ENCODE results near the gene OLFM2. TPM values are rescaled to one million over a fixed set of nuclear protein-coding genes. Genes with fewer than 3 reads are reported as not detected.

Gene OLFM2
- total and polyA plus RNA-seq, 9 of the 15 experiments (the other 6 are each of a cell fraction or from before 2014, with no cell fraction given) = 0.10 to 0.33 (median 0.23) TPM; not detected in 4

- in situ Hi-C loops (cut with MboI) (no loop called here), intact Hi-C loops (cut with micrococcal nuclease) (loop anchor here (10.0 kb wide), 1 partner anchor 286 kb away; the partner anchor contains the start of gene ZNF561)
- Histone ChIP-seq H2AFZ (ENCODE audit: low read depth, low read length) (no peak overlapping the region), H3K9me3 (replicated peaks; ENCODE audit: control insufficient read depth, insufficient read depth, low read depth, low read length) (no peaks in the 10 kb centered on the region), H3K27me3 (ENCODE audit: control insufficient read depth in 2 of 2, insufficient read depth in 2 of 2, low read length in 2 of 2) (peaks cover 18 to 52% of the 10 kb centered on the region in 2 experiments; a peak in 4 of 5 replicates), H4K20me1 (replicated peaks; ENCODE audit: control insufficient read depth, insufficient read depth, low read length) (peaks cover 4% of the 10 kb centered on the region; the same call in 1 of the 2 replicates), H3K27ac (ENCODE audit: extremely low read depth, low read depth, low read length) (no peak overlapping the region), H3K4me2 (ENCODE audit: insufficient read depth, low read length) (no peak overlapping the region), H3K36me3 (ENCODE audit: control insufficient read depth, insufficient read depth, low read length) (no peaks in the 10 kb centered on the region), H3K79me2 (ENCODE audit: control insufficient read depth, insufficient read depth, low read length) (no peaks in the 10 kb centered on the region), H3K9me1 (ENCODE audit: control insufficient read depth, insufficient read depth, low read length) (no peaks in the 10 kb centered on the region), H3K9ac (ENCODE audit: insufficient read depth in 1 of 2, low read depth in 2 of 2, low read length in 2 of 2) (no peak overlapping the region), H3K4me1 (replicated peaks in 1 of 2; ENCODE audit: control insufficient read depth in 2 of 2, insufficient read depth in 2 of 2, low read length in 2 of 2) (peaks cover 3 to 20% of the 10 kb centered on the region in 2 experiments; a peak in 4 of 5 replicates), H3K4me3 (no peak overlapping the region)
- 8% methylated on average over 1 of the region's 1 CpG for WGBS (ENCODE audit: insufficient coverage, low coverage, missing lambda C conversion rate)
- CTCF ChIA-PET (ENCODE audit: low intra/inter-chr PET ratio) = no interaction called here
- no TSS peak for BruUV-seq (replicated peaks)
- no peak for ATAC-seq
- no peak for FAIRE-seq
- POLR2A ChIA-PET = interaction anchor here (1.3 kb wide), 1 partner anchor 11 kb away, joined by 3 read pairs; no protein-coding TSS in a partner anchor
- no peak for DNase-seq (ENCODE audit: extremely low read depth in 1 of 4, low spot score in 3 of 4)
- no peak for TF ChIP-seq MEF2D (tag; conservative IDR thresholded peaks at IDR 0.05; ENCODE audit: low read depth)
- no peak for TF ChIP-seq ELF1 (tag; IDR thresholded peaks at IDR 0.05)
- no peak for TF ChIP-seq ZBTB17 (CRISPR knock-in tag; IDR thresholded peaks at IDR 0.05)
- no peak for TF ChIP-seq CREM (IDR thresholded peaks at IDR 0.05; ENCODE audit: low read depth)
- no peak for TF ChIP-seq MCM2 (IDR thresholded peaks at IDR 0.05; ENCODE audit: low read depth)
- no peak for TF ChIP-seq ZNF436 (CRISPR knock-in tag; IDR thresholded peaks at IDR 0.05)
- TF ChIP-seq KAT2B (IDR thresholded peaks at IDR 0.05; ENCODE audit: low read depth, low read length) = no peak
- no peak for TF ChIP-seq ZNF668 (CRISPR knock-in tag; IDR thresholded peaks at IDR 0.05)
- no peak for TF ChIP-seq THRAP3 (IDR thresholded peaks at IDR 0.05; ENCODE audit: borderline replicate concordance)
- TF ChIP-seq SMARCB1 (IDR thresholded peaks at IDR 0.05; ENCODE audit: insufficient read length, low read depth) = no peak
- TF ChIP-seq SP1 (CRISPR knock-in tag; IDR thresholded peaks at IDR 0.05) = no peak
- TF ChIP-seq TFAP4 (CRISPR knock-in tag; IDR thresholded peaks at IDR 0.05; ENCODE audit: borderline replicate concordance) = no peak
- no peak for TF ChIP-seq ZNF347 (CRISPR knock-in tag; IDR thresholded peaks at IDR 0.05; ENCODE audit: low read depth)
- TF ChIP-seq FOXA3 (CRISPR knock-in tag; conservative IDR thresholded peaks at IDR 0.05 in 1 of 2, IDR thresholded peaks at IDR 0.05 in 1 of 2) = no peak
- TF ChIP-seq JUNB (CRISPR knock-in tag; conservative IDR thresholded peaks at IDR 0.05) = no peak
- TF ChIP-seq PCBP1 (IDR thresholded peaks at IDR 0.05; ENCODE audit: low read depth, low read length, poor library complexity, severe bottlenecking) = no peak
Measured at GRCh38 chr19:9910625-9911024, 25.7 kb downstream of the OLFM2 start.
